Esophagus mucosa (tissue), 1 donor: Measurements from ENCODE around the gene NXPH1. TPM values are rescaled to one million over a fixed set of nuclear protein-coding genes. Genes with fewer than 3 reads are reported as not detected.

ENCODE experiments used
- ATAC-seq: fragments of 200-7000 bp; cut with Tn5 transposase; one replicate; pipeline ENCODE4 v1.9.1; 2020
- total RNA-seq: library from RNA; stranded (reverse); gene quantifications from one replicate; pipeline ENCODE4 v1.2.4, GENCODE V29; 2023
- donor health status: DM: yes; HTN: yes; CAD: no.

The NXPH1 gene
- not detected for total RNA-seq

DNA sequence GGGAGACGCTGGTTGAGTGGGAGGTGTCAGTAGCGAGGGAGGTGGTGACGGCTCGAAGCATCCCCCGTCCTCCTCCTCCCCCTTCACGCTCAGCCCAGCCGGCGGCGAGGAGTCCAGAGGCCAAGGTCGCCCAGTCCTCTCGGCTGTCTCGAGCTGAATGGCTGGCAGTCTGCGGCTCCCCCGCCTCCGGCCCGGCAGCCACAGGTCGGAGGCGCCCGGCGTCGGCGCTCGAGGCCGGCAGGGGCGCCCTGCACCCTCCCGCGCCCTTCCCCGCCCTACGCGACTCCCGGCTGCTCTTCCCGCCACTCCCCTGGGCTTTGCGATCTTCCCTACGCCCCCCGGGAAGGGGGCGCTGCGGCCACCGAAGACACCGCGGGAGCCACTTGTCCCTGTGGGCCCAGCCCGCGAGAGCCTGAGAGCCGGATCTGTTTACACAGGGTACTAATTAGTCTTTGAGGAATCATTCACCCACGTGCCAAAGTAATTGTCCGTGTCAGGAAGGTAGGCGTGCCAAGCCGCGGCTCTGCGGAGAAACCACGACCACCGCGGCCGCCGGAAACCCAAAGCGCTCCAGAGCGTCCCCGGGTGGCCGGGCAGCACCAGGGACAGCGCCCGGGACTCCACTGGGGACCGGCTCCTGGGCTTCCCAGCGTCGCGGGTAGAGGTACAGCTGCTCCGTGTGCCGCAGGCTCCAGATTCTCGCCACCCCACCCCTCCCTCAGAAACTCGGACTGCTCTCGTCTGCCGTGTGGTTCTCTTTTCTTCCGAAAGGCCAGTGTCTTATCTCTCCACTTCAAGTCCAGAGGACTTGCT is at the start of gene NXPH1:
Gene NXPH1, plus strand, starts transcription at position 133 of the 813 bp plus-strand sequence.
- no peak for ATAC-seq

DNA sequence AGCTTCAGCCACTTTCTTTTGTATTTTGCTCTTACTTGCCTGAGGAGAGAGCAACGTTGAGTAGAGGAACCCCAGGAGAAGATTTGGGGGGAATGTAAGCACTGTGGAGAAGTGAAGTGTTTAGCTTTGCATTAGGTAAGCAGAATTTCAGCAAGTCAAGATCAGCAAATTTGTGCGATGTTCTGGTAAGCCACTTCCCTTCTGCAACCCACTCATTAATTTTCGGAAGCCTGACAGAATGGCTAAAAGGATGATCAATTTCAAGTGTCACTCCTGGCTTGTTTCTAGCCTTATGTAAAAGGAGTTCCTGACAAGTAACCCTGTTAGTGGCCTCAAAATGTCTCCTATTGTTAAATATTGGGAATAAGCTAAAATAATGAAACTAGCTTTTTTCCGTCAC is 48.5 kb upstream of the NXPH1 start:
- ATAC-seq = no peak

DNA sequence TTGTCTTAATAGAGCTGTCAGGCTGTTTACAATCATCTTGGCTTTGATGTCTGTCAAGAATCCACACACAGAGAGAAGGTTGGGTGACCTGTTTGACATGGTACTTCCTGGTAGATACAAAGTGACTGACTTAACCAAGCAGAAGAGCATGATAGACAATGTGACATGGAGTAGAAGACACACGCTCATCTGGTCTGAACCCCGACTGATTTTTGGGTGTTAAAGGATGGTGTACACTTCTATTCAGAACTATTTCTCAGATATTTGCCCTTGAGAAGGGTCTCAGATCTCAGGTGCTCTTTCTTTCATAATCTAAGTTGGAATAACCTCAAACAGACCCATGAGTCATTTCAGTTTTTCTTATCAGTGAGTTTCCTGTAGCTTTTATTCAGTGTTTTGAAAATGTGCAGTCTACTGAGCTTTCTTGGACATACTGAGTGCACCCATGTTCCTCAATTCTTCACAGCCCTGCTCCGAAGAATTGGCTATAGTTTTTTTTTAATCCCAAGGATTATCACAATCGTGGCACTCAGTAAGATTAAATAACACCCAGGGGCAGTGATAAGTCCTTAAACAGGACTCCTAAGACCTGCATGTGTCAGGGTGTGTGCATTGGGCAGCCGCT is 46.4 kb upstream of the NXPH1 start:
- ATAC-seq = no peak

DNA sequence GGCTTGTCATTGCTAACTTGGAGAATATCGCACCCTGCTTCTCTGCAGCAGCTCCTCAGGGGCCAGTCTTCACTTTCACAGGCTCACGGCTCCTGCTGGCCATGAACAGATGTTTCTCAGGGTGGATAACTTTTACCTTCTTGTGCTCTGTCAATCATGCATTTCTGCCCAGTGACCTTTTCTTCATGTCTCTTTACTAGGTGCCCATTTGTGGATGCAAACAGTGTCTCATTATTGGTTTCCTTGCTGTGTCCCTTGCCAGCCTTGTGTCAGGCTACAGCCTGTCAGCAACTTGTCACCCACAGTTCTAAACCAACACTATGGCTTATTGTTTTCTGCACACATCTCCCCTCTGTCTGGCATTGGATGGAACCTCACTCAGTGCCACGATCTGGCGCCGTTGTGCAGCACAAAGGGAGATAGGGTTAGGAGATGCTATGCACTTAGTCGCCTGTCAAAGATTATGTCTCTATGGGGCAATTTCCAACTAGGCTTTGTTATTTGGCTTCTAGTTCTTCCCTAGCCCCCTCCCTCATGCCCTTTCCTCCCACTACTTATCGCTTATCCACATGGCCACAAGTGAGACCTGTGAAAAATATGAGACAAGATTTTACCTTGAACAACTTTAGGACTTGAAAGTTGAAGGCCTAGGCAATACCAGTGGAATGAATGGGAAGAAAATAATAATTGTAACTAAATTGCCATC is 45.7 kb upstream of the NXPH1 start:
- no peak for ATAC-seq

DNA sequence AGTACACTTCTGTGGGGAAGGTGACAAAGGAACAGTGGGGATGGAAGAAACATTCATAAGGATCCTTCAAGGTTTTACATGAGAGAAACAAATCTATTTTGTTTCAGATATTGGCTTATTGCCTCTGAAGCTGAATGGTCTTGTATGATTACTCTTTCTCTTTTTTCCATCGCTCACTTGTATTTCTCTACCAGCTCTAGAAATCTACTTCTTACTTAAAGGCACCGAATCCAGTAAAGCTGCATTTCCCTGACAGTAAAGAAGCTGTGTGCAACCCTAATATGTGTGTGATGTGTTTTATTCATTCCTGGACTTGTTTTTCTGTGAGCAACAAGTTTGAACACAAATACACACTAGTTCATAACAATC is 45.2 kb upstream of the NXPH1 start:
- no peak for ATAC-seq

DNA sequence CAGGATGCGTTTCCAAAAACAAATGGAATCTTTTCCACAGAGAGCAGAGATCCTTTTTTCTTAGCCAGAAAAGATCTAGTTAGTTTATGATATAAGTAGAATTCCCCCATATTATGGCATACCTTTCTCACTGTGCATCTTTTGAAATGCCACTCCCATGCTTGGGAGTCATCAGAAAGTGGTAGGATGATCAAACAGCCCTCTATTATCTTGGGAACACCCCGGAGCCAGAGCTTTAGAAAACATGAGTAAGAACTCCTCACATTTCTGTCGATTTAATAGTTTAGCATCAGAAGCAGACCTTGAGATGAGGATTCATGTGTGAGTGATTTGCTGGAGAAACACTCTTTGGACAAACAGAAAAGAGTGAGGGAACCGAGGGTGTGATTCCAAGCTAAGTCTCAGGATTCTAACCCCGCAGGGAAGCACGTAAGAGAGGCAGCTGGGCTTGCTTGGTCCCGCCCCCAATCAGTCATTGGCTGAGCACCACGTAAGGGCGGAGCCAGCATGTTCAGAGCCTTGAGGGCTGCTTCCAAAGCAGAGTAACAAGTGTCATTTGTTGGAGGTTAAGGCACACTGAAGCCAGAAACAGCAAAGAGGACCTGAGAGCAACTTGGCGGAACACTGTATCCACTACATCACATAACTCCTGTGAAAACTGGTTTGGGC is 43.7 kb upstream of the NXPH1 start:
- no peak for ATAC-seq

DNA sequence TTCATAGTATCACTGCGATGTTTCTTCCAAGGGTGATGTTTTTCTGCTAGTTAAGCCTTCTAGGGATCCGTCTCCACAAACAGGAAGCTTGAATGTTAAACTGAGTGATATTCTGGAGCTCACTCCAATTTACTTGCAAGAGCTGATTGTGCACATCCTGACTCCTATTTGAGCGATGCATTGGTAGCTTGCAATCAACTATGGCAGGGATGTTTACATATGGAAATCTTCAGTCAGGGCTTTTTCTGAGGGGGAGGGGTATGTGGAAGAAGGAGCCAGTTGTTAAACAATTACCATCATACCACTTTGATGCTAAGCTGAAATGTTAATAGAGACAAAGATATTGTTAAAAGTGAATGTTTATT is 43.2 kb upstream of the NXPH1 start:
- no peak for ATAC-seq

DNA sequence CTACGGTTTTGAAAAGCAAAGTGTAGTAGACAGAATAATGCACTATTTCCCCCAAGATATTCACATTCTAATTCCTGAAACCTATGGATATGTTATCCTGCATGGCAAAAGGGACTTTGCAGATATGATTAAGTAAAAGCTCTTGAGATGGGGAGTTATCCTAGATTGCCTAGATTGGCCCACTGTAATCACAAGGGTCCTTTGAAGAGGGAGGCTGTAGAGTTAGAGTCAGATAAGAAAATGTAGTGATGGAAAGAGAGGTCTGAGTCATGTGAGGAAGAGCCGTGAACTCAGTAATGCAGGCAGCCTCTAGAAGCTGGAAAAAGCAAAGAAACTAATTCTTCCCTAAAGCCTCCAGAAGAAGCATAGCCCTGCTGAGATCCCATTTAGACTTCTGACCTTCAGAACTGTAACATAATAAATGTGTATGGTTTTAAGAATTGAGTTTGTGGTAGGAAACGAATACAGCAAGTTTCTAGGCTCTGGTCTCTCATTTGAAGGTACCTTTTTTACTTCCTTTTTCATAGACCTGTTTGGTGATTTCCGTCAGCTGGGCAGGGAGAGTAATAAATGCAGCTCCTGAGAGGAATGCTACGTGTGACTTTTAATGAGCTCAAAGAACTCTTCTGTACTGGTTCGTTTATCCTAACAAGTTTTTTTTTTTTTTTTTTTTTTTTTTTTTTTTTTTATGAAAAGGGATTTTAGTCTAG is 41.9 kb upstream of the NXPH1 start:
- no peak for ATAC-seq

DNA sequence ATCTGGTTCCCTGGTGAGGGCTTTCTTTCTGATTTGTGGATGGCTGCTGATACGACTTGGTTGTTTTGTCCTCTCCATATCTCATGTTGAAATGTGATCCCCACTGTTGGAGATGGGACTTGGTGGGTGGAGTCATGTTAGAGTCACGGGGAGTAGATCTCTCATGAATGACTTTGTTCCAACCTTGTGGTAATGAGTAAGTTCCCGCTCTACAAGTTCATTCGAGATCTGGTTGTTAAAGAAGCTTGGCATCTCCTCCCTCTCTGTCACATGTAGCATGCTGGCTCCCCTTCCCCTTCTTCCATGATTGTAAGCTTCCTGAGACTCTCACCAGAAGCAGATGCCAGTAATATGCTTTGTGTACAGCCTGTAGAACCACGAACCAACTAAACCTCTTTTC is 37.1 kb upstream of the NXPH1 start:
- no peak for ATAC-seq

DNA sequence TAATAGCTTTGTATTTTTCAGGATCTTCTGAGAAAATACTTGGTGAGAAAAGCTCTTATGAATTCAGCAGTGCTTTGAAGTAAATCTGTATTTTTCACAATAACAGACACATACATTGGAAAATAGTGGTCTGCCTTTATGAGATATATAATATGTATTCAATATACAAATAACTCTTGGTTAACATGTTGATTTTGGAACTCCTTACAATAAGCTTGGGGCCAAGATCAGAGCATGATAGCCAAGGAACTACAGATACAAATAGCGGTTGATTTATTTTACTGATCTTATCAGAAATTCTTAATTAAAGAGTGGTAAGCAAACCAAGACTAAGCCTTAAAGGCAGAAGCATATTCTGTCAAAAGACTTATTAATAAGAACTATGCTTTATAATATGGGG is 24.5 kb upstream of the NXPH1 start:
- no peak for ATAC-seq

DNA sequence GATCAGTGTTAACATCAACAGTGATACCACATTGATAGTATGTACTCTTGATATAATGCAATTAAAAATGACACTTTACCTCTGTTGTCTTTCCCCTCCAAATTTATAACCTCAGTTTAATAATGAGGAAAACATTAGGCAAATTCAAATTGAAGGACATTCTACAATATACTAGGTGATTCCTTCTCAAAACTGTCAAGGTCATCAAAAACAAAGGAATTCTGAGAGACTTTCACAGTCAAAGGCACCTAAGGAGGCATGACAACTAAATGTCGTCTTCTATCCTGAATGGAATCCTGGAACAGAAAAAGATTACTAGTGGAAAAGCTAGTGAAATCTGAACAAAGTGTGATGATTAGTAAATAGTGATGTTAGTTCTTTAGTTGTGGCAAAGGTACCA is 22.3 kb upstream of the NXPH1 start:
- no peak for ATAC-seq

DNA sequence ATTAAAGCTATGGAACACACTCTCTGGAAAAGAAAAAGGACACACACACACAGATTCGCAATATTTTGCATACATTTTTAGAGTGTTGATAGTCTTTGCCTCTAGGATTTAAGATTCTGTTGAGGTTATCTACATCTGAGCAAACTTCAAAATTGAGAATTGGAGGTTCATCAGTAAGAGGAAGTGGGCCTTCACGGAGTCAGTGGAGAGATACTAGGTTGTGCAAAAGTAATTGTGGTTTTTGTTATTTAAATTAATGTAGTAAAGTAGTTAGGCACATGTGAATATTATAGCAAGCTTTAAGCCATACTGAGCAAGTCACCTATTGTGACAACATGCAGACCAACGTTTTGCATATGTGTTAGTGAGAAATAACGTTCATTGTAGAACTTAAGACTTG is 19.8 kb upstream of the NXPH1 start:
- no peak for ATAC-seq

DNA sequence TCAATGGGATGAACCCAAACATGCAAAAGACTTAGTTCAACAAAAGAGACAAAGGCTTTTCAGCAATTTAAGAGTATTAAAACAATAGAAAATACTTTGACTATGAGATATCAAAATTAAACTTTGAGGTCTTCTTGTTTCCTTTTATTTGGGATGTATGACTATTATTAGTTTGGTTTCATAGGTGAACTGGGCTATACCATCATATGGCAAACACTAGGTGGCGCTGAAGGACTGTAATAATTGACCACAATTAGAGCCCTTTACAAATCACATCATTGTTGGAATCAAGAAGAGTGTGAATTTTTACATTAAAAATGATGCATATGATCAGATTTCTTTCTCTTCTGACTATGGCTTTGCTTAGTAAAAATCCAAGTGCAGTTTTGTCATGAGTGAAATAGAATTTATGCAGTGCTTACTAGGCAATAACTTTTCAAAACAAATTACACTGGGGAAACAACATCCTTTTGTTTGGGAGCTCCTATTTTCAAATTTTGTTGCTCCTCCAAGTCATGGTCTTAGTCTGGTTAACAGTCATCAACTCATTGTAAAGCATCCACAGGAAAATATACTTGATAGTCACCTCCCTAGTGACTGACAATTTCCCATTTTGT is 14.7 kb upstream of the NXPH1 start:
- ATAC-seq = no peak

DNA sequence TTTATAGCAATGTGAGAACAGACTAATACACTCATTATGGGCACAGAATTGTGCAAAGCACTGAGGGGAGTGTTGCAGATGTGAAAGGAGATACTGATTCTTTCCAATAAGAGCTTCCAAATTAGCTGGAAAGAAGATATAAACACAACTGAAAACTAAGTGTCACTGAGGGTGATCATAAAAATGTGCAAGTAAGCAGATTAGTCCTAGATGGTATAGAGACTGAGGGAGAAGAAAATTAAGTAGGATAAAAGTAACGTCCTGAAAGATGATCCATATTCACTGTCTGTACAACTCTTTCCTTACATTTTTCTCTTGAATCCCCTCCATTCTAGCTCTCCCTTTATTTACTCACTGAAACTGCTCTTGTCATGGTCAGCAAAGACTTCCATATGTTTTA is 11.2 kb upstream of the NXPH1 start:
- ATAC-seq = no peak

DNA sequence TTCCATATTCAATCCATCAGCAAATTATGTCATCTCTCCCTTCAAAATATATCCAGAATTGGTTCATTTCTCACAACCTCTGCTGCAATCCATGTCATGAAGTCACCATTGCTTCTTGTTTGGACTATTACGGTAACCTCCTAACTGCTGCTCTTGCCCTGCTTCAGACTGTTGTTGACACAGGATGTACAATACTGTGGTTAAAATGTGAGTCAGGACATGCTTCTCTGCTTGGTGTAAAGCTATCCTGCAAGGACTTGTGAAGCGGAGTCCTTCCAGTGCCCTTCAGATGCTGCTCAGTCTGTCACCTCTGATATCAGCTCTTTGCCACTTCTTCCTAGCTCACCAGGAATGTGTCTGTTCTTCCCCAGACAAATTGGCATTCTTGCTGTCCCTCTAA is 10.4 kb upstream of the NXPH1 start:
- no peak for ATAC-seq

DNA sequence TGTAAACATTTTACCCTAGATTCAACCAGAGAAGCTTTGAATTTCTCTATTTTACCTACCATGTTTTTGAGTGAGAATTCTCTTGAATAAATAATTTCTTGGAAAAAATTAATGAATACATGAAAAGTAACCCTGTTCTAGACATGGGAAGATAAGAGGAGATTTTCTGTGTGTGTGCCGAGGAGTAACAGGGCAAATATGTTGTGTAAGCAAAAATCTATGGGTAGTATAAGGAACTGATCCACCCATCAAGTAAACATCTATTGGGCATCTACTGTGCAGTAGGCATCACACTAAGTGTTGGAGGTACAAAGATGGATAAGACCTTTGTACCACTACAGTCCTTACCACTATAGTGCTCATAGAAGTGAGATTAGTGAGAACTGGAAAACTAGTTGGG is 8.2 kb upstream of the NXPH1 start:
- ATAC-seq = no peak

DNA sequence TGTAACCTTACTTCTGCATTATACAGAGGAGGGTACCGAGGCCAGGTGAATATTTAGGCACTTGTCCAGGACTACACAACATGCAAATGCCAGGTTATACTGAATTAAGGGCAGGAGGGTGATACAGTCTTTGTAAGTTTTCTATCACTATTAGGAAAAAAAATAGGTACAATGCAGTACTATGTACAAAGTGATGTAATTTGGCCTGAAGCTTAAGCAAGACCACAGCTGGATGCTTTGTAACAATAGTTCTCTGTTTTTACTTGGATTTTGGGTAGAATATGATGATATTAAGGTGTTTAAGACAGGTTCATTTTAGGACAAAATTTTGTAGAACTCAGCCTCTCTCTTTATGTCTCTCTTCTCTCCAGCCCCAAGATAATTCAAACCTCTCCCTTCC is 2.8 kb upstream of the NXPH1 start:
- no peak for ATAC-seq

DNA sequence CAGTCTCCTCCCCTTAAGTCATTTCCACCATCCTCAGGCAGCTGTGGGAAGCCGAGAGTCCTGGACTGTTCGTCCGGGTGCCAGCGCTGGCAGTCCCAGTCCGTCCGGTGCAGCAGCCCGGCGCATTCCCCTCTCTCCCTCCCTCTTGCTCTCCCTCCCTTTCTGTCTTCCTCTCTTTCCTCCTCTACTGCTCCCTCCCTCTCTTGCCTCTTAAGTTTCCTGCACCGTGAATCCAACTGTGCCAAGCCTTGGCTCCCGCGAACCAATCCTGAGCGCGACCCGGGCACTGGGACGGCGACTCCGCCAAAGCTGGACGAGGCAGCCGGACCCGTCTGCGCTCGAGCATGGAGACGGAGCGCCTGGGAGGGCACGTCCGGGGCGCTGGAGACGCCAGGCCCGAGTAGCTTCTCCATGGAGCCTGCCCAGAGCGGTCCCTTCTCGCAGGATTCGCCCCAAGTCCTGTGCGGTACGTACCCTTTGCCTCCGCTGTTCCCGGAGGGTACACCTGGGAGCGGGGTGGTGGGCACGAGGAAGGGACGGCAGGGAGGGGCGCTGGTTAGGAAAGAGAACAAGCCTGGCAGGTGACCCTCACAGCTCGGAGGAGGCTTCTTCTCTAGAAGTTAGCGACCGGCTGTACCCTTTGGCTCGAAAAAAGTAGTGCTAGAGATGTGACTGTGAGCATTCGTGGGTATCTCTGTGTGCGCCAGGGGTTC is 1.0 kb downstream of the NXPH1 start:
- no peak for ATAC-seq

DNA sequence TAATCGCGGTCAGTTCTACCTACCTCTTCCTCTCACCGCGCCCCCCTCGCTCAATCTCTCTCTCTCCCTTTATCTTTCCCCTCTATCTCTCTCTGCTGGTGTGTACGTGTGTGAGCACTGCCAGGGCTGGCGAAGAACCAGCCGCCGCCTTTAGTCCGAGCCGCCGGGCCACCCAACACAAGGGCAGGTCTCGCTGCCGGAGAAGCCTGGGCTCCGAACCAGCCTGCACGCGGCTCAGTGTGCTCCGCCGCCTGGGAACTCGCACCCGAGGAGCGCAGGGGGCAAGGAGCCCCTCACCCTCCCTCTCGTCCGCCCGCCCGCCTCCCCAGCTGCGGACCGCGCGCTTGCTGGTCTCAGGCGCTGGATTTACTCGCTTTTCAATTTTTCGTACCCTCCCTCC is 1.7 kb downstream of the NXPH1 start:
- no peak for ATAC-seq

DNA sequence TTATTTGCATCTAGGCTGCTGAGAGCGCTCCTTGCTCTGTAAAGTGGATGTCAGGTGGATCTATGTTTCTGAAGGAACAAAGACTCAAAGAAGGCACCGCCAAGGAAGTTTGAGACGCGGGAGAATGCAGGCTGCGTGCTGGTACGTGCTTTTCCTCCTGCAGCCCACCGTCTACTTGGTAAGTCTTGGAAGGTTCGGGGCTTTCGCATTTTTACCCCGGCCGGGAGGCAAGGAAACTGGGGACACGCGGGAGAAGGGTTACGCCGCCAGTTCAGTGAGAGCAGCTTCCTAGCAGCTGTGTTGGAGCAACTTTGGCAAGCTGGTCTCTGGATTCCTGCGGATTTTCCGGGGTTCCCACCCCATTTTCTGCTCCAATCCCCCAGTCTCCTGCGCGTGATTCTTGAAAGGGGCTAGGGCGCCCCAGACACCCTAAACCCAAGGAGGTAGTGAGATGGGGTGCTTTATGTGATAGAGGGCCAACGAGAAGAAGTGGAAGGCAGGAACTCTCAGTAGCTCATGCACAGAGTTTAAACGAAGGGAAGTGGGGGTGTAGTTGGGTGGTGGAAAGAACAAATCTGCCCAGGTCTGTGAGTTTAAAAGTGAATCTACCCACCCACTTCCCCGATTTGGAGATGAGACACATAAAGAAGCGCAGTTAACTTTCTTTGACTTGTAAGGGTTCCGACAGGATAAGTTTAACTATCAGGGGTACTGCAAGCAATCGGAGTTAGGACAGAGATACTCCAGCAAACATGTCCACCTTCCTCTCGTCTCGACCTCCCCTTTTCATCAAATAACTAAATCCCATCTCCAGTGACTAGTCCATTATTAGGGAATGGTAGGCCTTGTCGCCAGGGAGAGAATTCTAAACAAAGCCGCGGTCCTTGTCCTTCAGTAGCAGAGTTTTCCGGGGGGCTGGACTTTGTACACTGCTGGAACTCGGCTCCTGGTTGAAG is 2.5 kb downstream of the NXPH1 start:
- ATAC-seq = no peak
